Right ventricle myocardium inferior (tissue), 1 donor: ENCODE results near the gene GADD45G. TPM values are rescaled to one million over a fixed set of nuclear protein-coding genes. Genes with fewer than 3 reads are reported as not detected.

ENCODE experiments used
- ATAC-seq: fragments of 200-7000 bp; cut with Tn5 transposase; one replicate; pipeline ENCODE4 v1.9.1; 2020; ENCODE audit warnings: mild to moderate bottlenecking, moderate library complexity
- DNase-seq: peaks from one replicate; pipeline ENCODE4 v3.0.0; 2021; ENCODE audit errors: missing footprints
- intact Hi-C: fragments of 100-400 bp; cut with DNase I; formaldehyde crosslinking; loops from one replicate; pipeline ENCODE4 v1.11.0; 2022
- total RNA-seq: library from RNA; stranded (reverse); fragmentation: NEBNext Ultra II Directional; extraction: Animal tissue kit (Norgen Biotek cat#: 25700); gene quantifications from one replicate; pipeline ENCODE4 v1.2.1, GENCODE V29; 2021
- donor health status: DM: no; HTN: yes; CAD: no; lungs with severe emphysema.

Gene GADD45G
- total RNA-seq, 1 donor from 2014 or later = 47.6 TPM

- intact Hi-C loops = loop anchor here (10.0 kb wide), 1 partner anchor 1053 kb away; the partner anchor contains the start of gene DIRAS2
- ATAC-seq (no peak), DNase-seq (no peak)
Measured at GRCh38 chr9:89591274-89592212, 13.3 kb upstream of the GADD45G start.

GRCh38 chr9:89592213-89592815 lies 12.5 kb upstream of the GADD45G start:
- DNase-seq (no peak), ATAC-seq (no peak)
- intact Hi-C loops = loop anchor here (10.0 kb wide), 1 partner anchor 1052 kb away; the partner anchor contains the start of gene DIRAS2

DNA sequence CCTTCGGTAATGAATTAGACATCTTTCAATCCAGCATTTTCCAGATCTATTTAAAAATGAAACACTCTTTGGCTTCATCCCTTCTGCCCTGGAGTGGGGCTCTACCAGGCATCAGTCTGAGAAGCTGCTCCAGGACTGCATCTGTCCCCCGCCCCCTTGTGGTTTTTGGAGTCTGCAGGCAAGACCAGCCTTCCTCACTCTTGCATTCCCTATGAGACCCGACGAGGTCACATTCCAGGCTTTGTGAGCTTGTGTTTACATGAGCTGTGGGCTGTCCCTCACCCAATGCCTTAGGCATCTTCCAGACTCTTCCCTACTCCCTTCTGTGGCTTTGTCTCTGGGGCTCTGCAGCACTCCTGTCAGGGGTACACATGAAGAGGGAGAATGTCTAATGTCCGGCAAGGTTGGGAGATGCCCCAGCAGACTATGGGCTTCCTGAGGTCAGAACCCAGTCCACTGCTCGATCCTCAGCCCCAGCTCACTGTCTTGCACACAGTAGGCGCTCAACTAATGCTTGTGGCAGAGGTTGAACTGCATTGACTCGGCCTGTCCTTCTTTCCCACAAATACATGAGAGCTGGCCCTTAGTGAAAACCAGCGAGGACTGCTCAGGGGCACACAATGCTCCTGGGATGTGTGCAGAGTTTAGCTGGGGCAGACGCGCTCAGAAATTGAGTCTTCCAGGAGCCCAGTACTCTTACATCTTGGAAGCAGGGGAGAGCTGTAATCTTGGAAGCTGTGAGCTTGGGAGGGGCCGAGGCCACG lies 11.7 kb upstream of the GADD45G start:
- intact Hi-C loops = loop anchor here (10.0 kb wide), 1 partner anchor 1052 kb away; the partner anchor contains the start of gene DIRAS2
- DNase-seq (no peak), ATAC-seq (no peak)

- peak; percentile 60 for ATAC-seq
- intact Hi-C loops = loop anchor here (10.0 kb wide), 1 partner anchor 1051 kb away; the partner anchor contains the start of gene DIRAS2
Measured at GRCh38 chr9:89593727-89594427, 10.9 kb upstream of the GADD45G start.

GRCh38 chr9:89594811-89595550 lies 9.8 kb upstream of the GADD45G start:
- DNase-seq (no peak), ATAC-seq (no peak)
- intact Hi-C loops = loop anchor here (5.0 to 10.0 kb wide), 2 partner anchors 1050 to 1277 kb away; partner anchors contain the start of gene DIRAS2

More at GRCh38 chr9:89593727-89594427, 10.9 kb upstream of the GADD45G start:
- DNase-seq = peak; percentile 66

GRCh38 chr9:89595646-89596045 lies 9.2 kb upstream of the GADD45G start:
- intact Hi-C loops = loop anchor here (5.0 to 10.0 kb wide), 2 partner anchors 1049 to 1277 kb away; partner anchors contain the start of gene DIRAS2

DNA sequence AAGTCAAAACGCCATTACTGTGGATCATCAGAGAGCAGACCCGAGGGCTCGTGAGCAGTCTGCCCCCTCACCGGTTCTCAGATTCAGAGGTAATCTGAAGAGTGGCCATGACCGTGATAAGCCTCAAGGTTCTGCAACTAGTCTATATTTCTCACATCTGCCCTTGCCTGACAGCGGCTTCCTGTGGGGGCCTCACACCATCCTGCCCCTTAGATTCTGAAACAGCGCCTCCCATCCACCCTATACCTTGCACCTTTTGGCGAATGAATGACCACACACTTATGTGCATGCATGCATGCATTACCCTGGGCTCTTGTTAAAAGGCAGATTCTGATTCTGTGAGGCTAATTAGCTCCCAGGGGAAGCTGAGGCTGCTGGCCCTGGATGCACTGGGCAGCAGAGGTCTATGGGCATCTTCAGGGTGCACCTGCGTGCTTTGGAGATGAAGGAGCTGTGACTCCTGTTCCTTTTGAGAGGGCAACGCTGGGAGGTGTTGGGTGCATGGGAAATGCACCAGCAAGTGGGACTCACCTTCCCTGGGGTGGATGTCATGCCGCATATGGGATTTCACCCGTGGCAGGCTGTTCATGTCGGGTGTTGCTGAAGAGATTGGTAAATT lies 7.8 kb upstream of the GADD45G start:
- DNase-seq = no peak
- ATAC-seq = no peak
- intact Hi-C loops = loop anchor here (5.0 to 10.0 kb wide), 2 partner anchors 1048 to 1275 kb away; partner anchors contain the start of gene DIRAS2

More at GRCh38 chr9:89595646-89596045, 9.2 kb upstream of the GADD45G start:
- ATAC-seq (no peak), DNase-seq (no peak)

GRCh38 chr9:89597711-89598362 lies 7.0 kb upstream of the GADD45G start:
- DNase-seq (no peak), ATAC-seq (peak; percentile 56)
- intact Hi-C loops = loop anchor here (5.0 to 10.0 kb wide), 2 partner anchors 1047 to 1274 kb away; partner anchors contain the start of gene DIRAS2

GRCh38 chr9:89598363-89598713 lies 6.5 kb upstream of the GADD45G start:
- no peak for ATAC-seq
- intact Hi-C loops = loop anchor here (5.0 to 10.0 kb wide), 2 partner anchors 1046 to 1274 kb away; partner anchors contain the start of gene DIRAS2
- DNase-seq = no peak

DNA sequence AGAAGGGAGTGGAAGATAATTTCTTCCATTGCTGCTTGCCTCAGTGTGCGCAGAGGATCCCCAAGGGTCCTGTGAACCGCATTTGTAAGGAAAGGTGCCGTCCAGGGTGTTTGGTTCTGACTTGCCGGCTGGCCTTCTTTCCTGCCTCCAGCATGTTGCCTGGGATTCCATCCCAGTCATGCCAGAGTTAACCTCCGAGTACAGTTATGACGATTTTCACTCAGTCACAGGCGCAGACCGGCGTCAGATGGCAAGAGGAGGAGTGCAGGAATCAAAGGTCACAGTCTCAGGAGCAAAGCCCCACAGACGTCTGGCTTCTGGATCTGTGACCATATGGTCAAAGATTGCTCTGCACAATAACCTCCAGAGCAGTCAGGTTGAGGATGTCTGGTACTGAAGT lies 5.9 kb upstream of the GADD45G start:
- intact Hi-C loops = loop anchor here (5.0 to 10.0 kb wide), 2 partner anchors 1046 to 1273 kb away; partner anchors contain the start of gene DIRAS2
- no peak for ATAC-seq
- no peak for DNase-seq

DNA sequence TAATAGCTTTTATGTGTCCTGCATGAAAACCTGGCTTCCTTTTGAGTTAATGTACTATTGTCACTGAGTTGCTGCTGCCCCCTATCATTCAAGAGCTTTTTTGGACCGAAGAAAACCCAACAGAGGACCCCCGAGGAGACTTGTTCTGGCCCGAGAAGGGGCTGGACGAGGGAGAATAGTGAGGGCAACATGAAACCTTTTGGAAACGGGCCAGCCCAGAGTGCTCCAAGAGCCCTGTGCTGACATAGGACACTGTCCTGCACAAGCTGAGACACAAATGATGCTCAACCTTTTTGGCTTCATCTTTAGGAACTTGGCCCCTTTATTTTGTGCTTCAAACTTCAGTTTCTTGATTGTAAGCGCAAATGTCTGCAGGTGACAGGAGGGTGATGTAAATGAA lies 4.0 kb upstream of the GADD45G start:
- DNase-seq (no peak), ATAC-seq (no peak)
- intact Hi-C loops = loop anchor here (5.0 kb wide), 1 partner anchor 201 kb away; no protein-coding TSS in a partner anchor

- ATAC-seq = no peak
- DNase-seq = no peak
- intact Hi-C loops = loop anchor here (5.0 kb wide), 1 partner anchor 201 kb away; no protein-coding TSS in a partner anchor
Measured at GRCh38 chr9:89601306-89601705, 3.5 kb upstream of the GADD45G start.

DNA sequence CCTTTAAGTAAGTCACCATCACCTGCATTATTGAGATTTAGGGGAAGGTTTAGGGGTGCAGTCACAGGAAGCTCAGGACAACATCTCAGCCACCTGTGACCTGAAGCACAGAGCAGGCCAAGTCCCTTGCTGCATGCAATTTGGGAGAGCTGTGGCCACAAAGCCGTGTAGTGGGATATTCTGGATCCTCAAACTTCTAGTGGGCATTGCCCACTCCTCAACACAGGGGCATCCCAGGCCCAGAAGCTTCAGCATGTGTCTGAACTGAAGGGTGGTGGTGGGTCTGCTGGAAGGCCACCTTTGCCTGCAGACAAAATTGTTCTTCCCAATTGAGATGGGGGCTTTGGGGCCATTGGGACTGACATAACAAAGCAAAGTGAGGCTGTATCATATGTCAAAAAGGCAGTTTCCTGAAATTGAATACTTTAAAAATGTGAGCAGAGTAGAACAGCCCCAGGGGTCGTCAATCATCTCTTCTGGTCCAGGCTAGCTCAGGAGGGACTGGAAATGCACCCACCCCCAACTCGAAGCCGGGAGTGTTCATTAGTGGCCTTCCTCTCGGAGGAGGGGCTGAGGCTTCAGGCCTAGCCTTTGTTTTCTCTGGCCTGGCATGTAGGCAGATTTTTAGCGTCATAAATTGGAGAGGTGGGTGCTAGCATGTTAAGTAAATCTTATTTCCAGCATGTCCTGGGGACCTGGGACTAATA lies 2.8 kb upstream of the GADD45G start:
- no peak for ATAC-seq
- intact Hi-C loops = loop anchor here (2.0 to 5.0 kb wide), 3 partner anchors 131 to 497 kb away; no protein-coding TSS in a partner anchor
- DNase-seq = no peak

GRCh38 chr9:89602978-89603766 lies 1.6 kb upstream of the GADD45G start:
- intact Hi-C loops = loop anchor here (1.0 to 5.0 kb wide), 7 partner anchors 82 to 499 kb away; no protein-coding TSS in a partner anchor
- ATAC-seq (peak; percentile 26), DNase-seq (peak; percentile 95)
